ENCODE results near the gene PTPRE.

Gene PTPRE

DNA sequence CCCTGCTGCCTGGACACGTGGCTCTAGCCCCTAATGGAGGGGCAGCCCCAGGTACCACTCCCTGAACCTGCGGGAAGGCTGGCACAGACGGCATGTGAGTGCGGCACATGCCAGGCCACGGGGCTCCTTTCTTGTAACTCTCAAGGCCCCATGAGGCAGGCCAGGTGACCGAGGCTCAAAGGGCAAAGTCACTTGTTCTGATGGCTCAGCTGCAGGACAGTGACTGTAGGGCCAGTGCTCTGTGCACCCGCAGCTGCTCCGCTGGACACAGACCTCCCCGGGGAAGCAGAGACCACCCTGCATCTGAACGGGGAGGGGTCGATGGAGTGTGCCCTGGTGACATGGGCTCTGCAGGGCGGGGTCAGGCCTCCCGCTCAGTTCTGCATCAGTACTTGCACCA is 55.3 kb downstream of the PTPRE start:
- no peak for FAIRE-seq

DNA sequence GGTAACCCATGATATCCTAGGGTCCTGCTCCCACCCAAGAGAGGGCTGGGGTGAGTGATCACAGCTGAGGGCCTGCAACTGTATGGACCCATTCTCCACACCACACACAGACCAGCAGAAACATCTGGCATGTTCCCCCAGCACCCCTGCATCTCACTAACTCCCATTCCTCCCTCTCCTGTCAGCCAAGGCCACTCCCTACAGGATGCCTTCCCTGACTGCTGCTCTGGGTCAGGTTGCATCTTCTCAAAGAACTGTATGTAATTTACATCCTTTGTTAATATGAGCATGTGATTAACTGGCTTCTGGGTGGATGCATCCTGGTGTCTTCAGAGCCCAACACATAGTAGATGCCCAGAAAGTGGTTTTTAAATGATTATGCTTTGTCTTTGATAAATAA is 56.2 kb downstream of the PTPRE start:
- no peak for FAIRE-seq

DNA sequence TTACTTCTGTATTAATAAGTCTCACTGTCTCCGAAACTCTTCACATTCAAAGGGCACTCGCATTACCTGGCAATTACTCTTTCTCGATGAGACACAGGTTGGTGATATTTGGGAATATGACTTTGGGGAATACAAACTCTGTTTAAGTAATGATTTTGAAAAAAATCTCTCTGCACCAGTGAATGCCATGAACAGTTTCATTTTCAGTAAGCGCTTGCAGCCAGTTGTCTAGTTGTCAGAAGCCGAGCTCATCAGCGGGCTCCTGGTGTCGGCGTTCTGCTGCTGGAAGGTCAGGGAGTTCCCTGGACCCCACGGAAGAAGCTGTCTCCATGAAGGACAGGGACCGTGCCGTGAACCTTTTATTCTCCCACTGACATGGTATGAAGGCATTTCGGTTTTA is 57.7 kb downstream of the PTPRE start:
- no peak for FAIRE-seq

DNA sequence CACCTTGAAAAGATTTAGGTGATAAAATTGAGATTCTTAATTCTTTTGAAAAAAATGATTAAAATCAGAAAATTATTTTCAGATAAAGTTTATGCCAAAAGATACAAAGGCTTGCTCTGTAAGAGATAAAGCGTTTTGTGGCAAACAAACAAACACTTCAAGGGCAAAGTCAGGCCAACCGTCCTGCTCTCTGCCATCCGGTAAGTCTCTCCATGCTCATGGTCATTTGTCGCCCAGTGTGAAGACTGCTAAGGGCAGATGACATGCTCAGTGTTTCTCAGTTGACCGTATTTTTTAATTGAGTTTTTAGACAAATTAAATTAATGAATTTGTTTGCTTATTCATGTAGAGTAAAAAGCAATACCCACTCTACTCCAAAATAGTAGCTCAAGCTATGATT is 60.0 kb downstream of the PTPRE start:
- FAIRE-seq = no peak

DNA sequence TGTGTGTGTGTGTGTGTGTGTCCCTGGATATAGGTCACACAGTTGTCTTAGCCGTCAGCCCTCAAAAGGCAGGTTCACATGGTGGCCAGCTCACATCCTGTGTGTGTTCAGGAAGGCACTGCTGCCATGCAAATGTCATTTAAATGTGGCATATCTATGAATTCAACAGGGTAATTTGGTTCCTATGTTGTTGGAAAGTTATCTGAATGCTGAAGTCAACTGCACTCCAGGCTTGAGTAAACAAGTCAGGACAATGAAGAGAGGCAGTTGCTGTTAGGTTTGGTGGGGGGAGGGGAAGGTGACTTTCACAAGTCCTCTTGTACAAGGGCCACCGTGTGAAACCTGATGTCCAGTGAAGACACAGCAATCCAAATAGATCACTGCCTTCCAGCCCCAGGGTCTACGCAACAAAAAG is 61.1 kb downstream of the PTPRE start:
- no peak for FAIRE-seq

DNA sequence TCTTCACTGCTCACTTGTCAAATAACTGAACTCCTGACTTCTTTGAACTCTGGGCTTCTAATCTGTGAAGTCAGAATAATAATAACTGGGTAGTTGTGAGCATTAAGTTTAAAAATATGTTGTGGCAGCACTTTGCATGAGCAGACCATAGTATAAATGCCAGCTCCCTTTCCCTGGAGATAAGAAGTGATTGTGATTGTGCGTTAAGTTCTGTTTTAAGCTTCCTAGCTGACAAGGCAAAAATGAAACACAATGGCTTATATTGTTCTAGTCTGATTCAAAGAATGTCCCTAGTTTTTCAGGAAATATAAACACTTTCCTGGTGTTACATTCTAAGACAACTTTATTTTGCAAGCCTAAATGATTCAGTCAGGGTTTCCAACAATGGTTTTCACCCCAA is 61.8 kb downstream of the PTPRE start:
- FAIRE-seq = no peak

DNA sequence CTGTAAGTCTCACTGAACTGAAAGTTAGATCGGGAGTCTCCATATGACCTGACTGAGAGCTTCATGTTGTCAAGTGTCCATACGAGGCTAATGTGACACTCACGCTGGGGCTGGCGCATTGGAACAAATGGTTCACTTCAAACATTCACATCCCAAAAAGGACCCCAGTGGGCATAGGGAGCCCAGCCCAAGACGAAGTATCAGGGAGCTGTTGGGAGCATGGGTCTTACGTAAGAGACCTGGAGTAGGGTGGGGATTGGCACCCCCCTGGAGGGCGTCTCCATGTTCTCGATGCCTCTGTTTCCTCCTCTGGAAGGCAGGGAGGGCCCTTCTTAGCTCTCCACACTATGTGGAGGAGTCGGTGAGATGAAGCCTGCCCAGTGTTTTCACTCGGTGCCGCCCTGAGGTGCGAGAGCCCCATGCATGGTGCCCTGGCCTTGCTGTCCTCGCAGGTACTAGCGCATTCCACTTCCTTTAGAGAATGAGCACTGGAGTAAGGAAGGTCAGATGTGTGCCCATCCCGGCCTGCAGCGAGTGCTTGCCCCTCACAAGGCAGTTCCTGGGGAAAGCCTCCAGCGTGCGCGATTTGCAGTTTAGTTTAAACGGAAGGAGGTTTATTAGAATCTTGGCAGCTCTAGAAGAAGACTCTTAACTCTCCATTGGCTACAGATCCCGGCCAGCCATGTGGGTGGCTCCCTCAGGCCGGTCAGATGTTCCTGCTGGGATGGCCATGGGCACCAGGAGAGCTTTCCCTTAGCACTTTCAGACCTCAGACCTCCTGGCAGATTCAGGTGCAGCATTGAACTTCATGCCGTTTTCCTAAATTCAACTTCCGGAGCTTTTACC is 64.4 kb downstream of the PTPRE start:
- no peak for FAIRE-seq

DNA sequence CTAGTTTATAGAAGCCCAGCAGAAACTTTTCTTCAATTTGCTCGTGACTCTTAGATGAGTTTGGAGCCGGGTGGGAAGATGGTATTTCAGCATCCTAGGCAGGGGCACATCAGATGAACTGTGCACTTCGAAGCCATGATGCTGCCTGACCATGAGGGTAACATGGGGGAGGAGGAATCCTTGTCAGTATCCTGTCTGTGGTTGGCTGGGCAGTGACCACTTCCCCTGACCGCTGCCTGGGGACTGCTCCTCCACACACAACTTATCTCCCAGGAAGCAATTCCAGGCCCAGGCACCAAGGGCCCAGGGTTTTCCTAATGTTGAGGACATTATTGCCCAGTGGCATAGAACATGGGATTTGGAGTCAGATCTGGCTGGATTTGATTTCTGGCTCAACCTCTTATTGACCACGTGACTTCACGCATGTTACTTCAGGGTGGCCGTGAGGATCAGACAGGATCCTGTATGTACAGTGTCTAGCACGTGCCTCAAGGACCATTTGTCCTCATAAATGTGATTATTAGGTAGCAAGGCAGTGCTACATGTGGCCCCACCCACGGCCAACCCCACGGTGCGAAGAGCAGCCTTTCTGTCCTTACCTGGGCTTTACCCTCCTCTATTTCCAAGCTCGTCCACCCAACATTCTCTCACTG is 65.2 kb downstream of the PTPRE start:
- no peak for FAIRE-seq

DNA sequence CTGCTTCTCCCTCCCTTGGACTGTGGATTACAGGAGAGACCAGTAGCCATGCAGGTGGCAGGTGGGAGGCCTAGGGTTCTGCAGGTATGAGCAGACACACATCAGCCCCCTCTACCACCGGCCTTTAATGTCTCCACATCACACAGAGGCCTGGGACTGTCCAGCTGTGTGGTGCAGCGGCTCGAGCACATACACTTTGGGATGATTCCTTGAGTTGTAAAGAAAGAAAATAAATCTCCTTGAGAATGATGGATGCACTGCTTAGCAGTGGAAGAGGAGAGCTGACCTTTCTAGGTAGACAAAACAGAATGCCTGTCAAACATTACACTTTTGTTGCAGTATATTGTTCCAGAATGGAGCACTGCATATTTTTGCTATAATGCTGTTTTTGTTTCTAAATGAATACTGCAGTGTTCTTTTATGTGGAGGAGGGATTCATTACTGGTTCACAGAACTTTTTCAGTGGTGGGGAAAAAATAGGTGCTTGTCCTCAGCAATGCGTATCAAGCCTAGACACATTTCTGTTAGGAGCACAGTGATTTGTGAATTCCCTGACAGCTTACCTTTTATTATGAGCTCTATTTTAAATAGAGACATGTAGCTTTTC is 66.0 kb downstream of the PTPRE start:
- FAIRE-seq = no peak

DNA sequence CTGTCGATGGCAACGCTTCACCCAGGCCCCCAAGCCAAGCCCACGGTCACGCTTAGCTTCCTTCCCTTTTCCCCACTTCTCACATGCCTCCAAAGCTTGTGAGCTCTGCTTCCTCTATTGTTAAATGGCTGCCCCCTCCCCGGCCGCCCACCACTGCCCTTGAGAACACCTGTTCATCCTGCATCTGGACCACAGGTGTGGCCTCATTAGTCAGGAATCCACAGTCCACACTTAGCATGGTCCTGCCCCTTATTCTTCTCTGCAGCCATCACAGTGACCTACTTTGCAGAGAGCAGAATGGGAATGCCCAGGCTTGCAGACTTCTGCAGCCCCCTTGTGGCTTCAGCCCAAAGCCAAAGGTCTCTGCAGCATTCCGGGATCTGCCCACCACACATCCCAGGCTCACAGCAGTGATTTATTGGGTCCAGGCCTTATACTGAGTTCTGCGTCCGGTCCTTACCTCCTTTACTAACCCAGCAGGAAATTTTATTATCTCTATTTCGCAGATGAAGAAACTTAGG is 66.9 kb downstream of the PTPRE start:
- no peak for FAIRE-seq

DNA sequence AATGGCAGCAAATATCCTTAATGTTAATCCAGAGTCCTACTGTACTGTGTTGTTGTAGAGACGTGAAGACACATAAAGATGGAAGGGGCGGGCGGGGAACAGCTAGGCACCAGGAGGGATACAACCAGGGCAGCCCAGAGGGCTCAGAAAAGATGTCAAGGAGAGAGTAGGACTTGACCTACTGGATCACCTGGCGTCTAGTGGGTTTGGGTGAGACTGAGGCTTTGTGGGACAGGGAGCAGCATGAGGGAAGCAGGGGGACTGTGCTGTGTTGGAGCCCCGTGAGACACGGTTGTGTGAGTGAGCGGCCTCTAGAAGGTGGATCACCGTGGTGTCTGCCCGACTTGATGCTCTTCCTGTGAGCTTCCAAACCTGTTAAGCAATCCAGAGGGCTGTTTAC is 68.0 kb downstream of the PTPRE start:
- no peak for FAIRE-seq

DNA sequence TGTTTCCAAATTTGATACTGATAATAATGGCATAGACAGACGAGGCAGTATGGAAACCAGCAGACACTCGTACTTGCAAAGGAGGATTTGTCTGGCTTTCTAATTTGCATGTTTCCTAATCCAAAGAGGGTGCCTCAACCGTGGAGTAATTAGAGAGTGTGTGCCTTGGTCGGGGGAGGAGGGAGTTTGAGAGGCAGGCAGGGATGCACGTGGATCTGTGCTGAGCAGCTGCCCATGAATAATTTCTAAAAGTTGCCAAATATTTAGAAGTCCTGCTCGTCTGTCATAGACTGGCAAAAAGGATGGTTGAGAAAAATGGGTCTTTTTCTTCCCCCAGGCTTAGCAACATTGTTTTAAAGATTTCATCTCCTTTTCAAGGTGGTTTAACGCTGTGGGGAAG is 69.4 kb downstream of the PTPRE start:
- no peak for FAIRE-seq

DNA sequence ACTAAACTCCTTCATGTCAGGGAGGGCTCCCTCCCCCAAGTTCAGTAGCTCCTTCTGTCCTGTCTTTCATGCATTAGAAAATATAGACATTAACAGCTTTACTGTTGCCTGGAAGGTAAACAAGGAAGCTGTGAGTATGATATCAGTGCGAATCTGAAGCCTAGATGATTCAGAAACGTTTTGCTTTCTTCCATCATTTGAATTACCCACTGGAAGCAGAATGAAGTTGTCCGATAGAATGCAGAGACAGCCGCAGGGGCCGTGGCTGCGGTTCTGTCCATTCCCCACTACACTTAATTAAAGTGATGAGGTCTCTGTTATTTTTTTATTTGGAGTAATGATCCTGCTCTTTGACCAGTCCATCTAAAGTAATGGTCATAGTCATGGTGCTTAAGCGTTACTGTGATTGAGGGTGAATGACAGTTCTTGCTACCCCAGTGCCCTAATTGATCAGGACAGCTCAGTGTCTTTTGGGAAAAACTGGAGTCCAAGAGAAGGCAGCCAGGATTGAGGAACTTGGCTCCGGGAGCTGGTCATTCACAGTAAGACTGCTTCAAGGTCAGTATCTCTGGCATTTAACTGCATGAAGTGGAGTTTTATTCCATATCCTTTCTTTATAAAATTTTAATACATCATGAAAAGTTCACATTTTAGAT is 69.9 kb downstream of the PTPRE start:
- FAIRE-seq = no peak

DNA sequence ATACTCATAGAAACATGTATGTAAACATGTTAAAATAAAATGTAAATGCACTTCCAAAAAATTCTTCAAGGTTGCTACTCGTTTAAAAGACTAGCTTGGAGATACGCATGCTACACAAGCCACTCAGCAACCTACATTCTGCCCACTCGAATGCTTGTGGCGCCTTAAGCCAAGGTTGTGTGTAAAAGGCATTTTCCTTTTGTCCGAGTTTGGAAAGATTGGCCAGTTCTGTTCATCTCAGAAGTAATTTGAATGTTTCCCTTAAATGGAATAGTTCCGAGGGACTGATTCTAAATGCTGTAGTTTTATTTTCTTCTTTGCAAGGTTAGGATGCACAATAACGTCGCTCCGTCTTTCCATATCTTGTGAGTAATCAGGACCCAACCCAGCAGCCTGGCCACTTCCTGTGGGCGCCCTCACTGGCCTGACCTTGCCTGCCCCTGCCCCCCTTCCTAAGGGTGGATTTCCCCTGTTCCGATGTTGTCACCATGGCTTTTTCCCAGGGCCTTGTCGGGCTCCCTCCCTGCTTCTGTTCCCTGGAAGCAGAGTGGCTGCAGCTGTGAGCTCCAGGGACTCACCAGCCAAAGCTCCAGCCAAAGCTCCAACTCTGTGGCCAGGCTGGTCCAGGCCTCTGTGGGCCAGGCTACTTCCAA is 70.6 kb downstream of the PTPRE start:
- FAIRE-seq = no peak

DNA sequence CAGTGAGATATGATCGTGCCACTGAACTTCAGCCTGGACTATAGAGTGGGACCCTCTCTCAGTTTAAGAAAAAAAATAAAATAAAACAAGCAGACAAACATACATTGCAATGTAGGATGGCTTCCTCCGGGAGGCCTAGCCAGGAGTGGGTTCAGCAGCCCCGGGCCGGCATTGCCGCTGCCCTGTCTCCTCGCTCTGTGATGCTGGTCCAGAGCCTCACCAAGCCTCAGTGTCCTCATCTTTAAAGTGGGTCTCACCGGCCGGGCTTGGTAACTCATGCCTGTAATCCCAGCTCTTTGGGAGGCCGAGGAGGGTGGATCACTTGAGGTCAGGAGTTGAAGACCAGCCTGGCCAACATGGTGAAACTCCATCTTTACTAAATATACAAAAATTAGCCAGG is 71.6 kb downstream of the PTPRE start:
- FAIRE-seq = no peak

DNA sequence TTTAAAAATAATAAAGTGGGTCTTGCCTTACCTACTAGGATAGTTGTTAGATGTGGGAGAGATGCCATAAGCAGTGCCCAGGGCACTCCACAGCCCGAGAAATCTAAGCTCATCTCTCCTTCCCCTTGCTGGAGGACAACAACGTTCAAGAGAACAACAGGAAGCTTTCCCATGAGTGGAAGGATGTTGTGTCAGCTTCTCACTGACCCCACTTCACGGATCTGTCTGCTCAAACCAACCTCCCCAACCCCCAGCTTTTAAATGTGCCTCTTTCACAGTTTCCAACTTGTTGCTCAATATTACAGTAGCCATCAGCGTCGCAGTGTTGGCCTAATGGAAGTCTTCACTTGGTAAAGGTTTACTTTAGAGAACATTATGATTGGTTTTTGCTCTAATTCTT is 72.1 kb downstream of the PTPRE start:
- no peak for FAIRE-seq

DNA sequence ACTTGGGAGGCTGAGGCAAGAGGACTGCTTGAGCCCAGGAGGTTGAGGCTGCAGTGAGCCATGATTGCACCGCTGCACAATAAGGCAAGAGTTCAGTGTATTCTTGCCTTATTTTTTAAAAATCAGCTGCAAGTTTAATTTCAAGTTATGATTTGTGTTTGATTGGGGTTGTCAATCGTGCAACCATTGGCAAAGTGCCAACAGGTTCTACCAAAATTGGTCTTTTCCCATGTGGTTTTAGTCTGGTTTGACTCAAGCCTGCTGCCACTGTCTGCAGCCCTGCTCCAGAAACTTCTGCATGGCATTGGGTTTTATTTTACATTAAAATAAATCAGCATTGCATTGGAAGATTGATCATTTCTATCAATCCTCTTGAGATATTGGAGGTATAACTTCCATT is 72.7 kb downstream of the PTPRE start:
- FAIRE-seq = no peak

DNA sequence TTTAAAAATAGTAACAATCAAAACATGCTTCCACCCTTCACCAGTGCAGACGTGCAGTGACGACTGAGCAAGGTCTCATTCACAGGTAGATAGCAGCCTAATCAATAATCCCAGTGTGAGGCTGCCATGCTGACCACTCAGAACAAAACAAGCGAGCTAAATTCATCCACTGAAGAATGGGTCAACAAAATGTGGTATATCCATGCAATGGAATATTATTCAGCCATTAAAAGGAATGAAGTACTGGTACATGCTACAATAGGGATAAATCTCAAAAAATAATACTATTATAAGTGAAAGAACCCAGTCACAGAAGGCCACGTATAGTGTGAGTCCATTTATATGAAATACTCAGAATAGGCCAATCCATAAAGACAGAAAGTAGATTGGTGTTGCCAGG is 74.0 kb downstream of the PTPRE start:
- FAIRE-seq = no peak

DNA sequence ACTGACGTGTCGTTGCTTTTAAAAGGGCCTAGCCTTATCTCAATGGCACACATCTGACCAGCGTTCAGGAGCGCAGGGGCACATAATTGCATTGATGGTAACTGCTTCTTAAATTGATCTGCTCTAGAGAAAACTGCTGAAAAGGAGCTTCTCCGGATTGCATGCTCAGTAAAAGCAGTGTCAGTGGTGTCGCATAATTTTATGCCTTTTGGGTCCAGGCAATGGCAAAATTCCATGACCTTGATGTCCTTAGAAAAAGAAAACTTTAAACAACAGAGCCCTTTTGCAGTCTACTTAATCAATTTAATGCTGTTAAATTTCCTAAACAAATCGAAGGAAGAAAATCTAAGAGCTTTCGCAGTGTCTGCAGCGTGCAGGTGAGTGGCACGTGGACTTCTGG is 75.7 kb downstream of the PTPRE start:
- FAIRE-seq = no peak

DNA sequence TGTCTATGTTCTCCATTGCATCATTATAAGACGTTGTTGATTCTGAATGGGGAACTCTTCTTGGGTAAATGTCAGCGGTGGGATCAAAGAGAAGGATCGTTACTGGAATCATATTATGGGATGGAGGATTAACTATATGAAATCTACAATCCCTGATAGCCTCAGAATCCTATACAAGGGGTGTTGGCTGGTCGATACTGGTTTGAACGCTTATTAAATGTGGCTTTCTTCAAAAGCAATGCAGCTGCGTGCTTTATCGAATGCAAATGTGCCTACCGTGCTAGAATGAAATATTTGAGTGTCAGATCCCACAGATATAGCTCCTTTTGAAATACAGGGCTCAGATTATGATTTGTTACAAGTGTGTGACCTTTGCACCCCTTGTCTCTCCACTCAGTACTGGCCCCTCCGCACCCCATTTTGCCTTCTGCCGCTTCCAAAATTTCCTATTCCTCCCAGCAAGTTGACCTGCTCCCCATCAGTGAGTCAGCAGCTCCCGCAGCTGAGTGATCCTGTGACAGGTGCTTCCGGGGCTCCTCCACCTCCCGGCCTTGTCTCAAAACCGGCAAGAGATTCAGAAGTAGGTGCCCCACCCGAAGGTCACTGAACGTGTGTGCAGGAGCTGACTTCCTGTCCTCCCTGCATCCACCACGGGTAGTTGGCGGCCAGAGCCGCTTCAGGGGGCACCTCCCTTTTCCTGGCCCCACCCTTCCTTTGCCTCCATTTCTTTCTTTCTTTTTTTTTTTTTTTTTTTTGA is 76.6 kb downstream of the PTPRE start:
- no peak for FAIRE-seq

DNA sequence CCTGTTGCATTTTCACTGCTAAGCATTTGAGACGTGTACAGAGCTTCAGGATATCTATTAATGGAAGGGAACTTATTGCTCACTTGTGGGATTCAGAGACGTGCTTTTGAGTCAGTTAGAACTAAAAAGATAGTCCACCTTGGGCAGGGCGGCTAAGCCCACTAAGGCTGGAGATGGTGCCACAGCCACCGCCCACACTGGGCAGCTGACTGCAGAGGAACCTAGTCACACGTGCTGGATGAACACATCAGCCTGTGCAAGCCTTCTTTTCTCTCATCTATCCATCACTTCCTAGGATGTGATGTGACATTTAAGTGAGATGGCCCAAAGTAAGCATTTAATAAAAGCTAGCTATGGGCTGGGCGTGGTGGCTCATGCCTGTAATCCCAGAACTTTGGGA is 78.0 kb downstream of the PTPRE start:
- no peak for FAIRE-seq
